AG09309 (cell line): ENCODE results near the gene NHERF2.

ENCODE experiments used
- DNase-seq: peaks from one replicate; pipeline ENCODE4 v3.0.0-alpha.2; 2010; ENCODE audit warnings: low read depth
- H3K4me3 ChIP-seq: 2 replicates; pipeline ENCODE4 v1.5.1; 2011; ENCODE audit warnings: mild to moderate bottlenecking, low read depth, low read length, moderate library complexity; ENCODE audit not compliant: control insufficient read depth
- TF ChIP-seq, protein P1 (sequence below): IDR thresholded peaks from 2 replicates; pipeline ENCODE4 v1.5.1; 2011; ENCODE audit warnings: mild to moderate bottlenecking, low read depth, low read length, inconsistent platforms; ENCODE audit not compliant: insufficient read depth, control insufficient read depth; ENCODE audit errors: missing control alignments

Gene NHERF2

DNA sequence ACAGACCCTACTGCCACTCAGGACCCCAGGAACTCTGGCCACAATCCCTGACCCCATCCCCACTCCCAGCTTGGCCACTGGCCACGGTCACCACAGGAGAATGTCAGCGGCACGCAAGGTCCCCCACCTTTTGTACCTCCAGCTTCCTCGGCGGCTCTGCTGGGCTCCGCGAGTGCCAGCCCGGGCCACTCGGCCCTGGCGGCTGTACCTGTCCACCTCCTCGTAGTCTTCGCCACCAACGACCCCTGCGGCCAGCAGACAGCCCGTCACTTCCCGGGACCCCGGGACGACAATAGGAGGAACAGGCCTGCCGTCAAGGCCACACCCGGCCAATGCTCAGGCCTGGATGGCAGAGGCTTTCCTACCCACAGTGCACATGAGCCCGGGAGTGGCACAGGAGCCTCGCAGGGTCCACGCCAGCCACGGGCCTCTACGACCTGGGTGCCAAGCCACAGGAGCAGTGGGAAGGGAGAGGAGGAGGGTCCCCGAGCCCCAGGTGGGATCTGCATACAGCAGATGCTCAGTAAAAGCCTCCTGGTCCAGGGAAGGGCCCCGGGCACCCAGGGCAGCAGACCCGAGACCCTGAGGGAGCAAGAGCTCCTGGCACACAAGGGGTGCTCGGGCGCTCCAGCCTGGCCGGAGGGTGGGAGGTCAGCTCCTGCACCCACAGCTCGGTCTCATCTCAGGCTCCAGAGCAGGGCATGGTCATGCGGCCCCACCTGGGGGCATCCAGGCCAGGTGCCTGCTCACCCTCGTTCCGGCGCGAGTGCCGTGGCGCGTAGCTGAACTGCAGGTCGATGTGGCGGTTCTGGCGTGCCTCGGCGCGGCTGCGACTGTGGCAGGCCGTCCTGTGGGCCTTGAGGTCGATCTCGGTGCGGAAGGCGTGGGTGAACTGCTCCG, 25.0 kb upstream of the NHERF2 start:
- TF ChIP-seq, protein P1, sequence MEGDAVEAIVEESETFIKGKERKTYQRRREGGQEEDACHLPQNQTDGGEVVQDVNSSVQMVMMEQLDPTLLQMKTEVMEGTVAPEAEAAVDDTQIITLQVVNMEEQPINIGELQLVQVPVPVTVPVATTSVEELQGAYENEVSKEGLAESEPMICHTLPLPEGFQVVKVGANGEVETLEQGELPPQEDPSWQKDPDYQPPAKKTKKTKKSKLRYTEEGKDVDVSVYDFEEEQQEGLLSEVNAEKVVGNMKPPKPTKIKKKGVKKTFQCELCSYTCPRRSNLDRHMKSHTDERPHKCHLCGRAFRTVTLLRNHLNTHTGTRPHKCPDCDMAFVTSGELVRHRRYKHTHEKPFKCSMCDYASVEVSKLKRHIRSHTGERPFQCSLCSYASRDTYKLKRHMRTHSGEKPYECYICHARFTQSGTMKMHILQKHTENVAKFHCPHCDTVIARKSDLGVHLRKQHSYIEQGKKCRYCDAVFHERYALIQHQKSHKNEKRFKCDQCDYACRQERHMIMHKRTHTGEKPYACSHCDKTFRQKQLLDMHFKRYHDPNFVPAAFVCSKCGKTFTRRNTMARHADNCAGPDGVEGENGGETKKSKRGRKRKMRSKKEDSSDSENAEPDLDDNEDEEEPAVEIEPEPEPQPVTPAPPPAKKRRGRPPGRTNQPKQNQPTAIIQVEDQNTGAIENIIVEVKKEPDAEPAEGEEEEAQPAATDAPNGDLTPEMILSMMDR, result no peak
- H3K4me3 ChIP-seq, result no peak overlapping the region
- DNase-seq, result no peak

DNA sequence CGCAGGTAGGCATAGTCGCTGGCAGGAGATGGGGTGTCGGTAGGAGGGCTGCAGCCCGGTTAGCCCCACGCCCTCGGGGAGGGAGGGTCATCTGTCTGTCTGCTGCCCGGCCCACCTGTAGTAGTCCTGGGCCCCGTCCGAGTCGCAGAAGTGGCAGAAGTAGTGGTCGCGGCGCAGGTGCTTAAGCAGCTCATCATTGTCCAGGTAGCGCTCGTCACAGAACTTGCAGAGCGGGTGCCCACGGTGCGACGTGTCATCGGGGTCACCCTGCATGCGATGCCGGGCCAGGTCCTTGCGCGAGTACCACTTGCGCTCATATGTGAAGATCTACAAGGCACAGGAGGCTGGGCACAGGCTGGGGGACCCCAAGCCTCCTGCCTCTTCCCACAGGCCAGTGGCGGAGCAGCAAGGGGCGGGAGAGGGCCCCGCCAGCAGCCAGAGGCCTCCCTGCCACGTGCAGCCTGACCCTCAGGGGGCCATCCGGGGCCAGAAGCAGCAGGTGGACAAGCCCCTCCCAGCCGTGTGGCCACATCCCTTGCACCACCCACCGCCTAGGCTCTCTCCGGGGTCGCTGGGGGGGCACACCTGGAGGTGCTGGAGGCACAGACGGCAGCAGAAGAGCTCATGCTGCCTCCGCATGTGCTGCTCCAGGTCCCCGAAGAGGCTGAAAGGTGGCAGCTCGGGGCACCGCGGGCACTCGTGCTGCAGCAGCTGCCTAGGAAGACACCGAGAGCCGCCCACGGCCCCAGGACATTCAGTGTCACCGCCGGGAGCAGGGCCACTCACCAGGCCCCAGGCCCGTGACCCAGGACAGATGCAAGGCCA, 24.1 kb upstream of the NHERF2 start:
- TF ChIP-seq, protein P1, result no peak
- no peak for DNase-seq
- no peak overlapping the region for H3K4me3 ChIP-seq

DNA sequence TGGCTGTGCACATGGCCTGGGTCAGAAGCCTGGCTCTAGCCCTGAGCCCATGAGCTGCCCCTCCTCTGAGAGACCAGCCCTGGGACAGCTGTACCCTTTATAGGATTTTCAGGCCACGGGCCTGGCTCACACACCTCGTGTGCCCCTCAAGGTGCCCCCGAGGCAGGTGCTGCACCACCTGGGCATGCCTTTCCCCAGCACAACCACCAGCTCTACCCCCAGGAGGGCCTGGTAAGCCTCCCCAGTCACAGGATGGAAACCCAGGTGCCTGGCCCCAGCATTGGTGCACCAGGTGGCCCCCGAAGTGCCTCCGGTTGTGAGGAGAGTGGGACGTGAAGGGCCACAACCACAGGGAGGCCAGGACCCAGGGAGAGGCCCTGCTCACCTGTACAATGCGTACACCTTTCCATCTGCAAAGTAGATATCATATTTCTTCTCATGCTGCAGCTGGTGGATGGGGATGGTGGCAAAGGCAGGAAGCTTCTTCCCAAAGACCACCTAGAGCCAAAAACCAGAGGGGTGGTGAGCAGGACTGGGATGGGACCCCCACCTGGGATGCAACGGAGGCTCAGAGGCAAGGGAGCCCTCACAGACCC, 23.4 kb upstream of the NHERF2 start:
- no peak for DNase-seq
- no peak overlapping the region for H3K4me3 ChIP-seq
- TF ChIP-seq, protein P1, result no peak

- no peak for DNase-seq
- no peak overlapping the region for H3K4me3 ChIP-seq
- TF ChIP-seq, protein P1, result peak; percentile 91
Measured at GRCh38 chr16:2003827-2004641, 22.7 kb upstream of the NHERF2 start.

GRCh38 chr16:2004795-2005517, 21.7 kb upstream of the NHERF2 start:
- no peak for DNase-seq
- no peak overlapping the region for H3K4me3 ChIP-seq

More at GRCh38 chr16:2004795-2005517, 21.7 kb upstream of the NHERF2 start:
- TF ChIP-seq, protein P1, result no peak
